ENCODE results near the gene TMEM54.

TMEM54 gene

GRCh38 chr1:32863218-32863880 lies 37.8 kb downstream of the TMEM54 start:
- TF ChIP-seq CTCF (IDR thresholded peaks at IDR 0.05; ENCODE audit: low read length, missing control alignments) = no peak
- H3K4me3 ChIP-seq (replicated peaks; ENCODE audit: low read depth, low read length) = no peak overlapping the region
- no peak for DNase-seq (ENCODE audit: low read depth)

- no peak for DNase-seq (ENCODE audit: low read depth)
- no peak for TF ChIP-seq CTCF (IDR thresholded peaks at IDR 0.05; ENCODE audit: low read length, missing control alignments)
- H3K4me3 ChIP-seq (replicated peaks; ENCODE audit: low read depth, low read length) = no peak overlapping the region
These were observed 39.1 kb downstream of the TMEM54 start for GRCh38 chr1:32861904-32862695.

GRCh38 chr1:32860566-32860965 lies 40.6 kb downstream of the TMEM54 start:
- DNase-seq (ENCODE audit: low read depth) = no peak
- no peak for TF ChIP-seq CTCF (IDR thresholded peaks at IDR 0.05; ENCODE audit: low read length, missing control alignments)
- H3K4me3 ChIP-seq (replicated peaks; ENCODE audit: low read depth, low read length) = no peak overlapping the region

GRCh38 chr1:32859915-32860314 lies 41.3 kb downstream of the TMEM54 start:
- no peak for DNase-seq (ENCODE audit: low read depth)
- TF ChIP-seq CTCF (IDR thresholded peaks at IDR 0.05; ENCODE audit: low read length, missing control alignments) = no peak
- H3K4me3 ChIP-seq (replicated peaks; ENCODE audit: low read depth, low read length) = no peak overlapping the region

- no peak for DNase-seq (ENCODE audit: low read depth)
- H3K4me3 ChIP-seq (replicated peaks; ENCODE audit: low read depth, low read length) = no peak overlapping the region
- TF ChIP-seq CTCF (IDR thresholded peaks at IDR 0.05; ENCODE audit: low read length, missing control alignments) = no peak
These were observed 42.4 kb downstream of the TMEM54 start for GRCh38 chr1:32858791-32859190.

- no peak for DNase-seq (ENCODE audit: low read depth)
- H3K4me3 ChIP-seq (replicated peaks; ENCODE audit: low read depth, low read length) = no peak overlapping the region
- no peak for TF ChIP-seq CTCF (IDR thresholded peaks at IDR 0.05; ENCODE audit: low read length, missing control alignments)
These were observed 43.1 kb downstream of the TMEM54 start for GRCh38 chr1:32858136-32858535.
